ENCODE measurements around the gene SLC50A1.

The SLC50A1 gene

DNA sequence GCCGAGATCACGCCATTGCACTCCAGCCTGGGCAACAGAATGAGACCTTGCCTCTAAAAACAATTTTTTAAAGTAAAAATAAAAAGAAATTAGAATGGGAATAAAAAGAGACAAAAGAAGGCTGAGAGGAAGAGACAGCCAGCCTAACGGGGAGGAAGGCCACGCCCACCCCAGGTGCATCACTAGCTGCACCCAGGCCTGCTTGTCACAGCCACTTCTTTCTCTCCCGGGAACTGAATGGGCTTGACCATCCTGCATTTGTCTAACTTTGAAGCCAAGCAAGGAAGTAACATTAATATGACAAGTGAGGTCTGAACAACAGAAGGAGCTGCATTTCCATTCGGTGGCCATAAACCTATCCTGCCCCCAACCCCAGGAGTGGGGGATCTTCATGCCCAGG, 28.8 kb upstream of the SLC50A1 start:
- Histone ChIP-seq H2AFZ (ENCODE audit: low read length) (no peak overlapping the region), H3K9me3 (replicated peaks; ENCODE audit: insufficient read depth, low read length) (no peaks in the 10 kb centered on the region), H3K4me1 (ENCODE audit: low read length) (no peaks in the 10 kb centered on the region), H3K27me3 (replicated peaks; ENCODE audit: insufficient read depth, low read length) (peaks cover 30% of the 10 kb centered on the region), H3K9ac (ENCODE audit: low read length) (no peak overlapping the region), H4K20me1 (ENCODE audit: insufficient read depth, low read length) (no peaks in the 10 kb centered on the region), H3F3A (ENCODE audit: insufficient read depth, low read length) (no peaks in the 10 kb centered on the region), H3K9me2 (replicated peaks; ENCODE audit: insufficient read depth, low read length) (no peaks in the 10 kb centered on the region), H3K27ac (ENCODE audit: low read length) (no peak overlapping the region), H3K4me2 (ENCODE audit: low read depth, low read length) (no peak overlapping the region), H3K4me3 (ENCODE audit: low read length) (no peak overlapping the region), H3K36me3 (replicated peaks; ENCODE audit: insufficient read depth, low read length) (no peaks in the 10 kb centered on the region), H3K79me2 (ENCODE audit: low read length) (no peaks in the 10 kb centered on the region)
- peak; percentile 29 for DNase-seq
- TF ChIP-seq, protein P1, sequence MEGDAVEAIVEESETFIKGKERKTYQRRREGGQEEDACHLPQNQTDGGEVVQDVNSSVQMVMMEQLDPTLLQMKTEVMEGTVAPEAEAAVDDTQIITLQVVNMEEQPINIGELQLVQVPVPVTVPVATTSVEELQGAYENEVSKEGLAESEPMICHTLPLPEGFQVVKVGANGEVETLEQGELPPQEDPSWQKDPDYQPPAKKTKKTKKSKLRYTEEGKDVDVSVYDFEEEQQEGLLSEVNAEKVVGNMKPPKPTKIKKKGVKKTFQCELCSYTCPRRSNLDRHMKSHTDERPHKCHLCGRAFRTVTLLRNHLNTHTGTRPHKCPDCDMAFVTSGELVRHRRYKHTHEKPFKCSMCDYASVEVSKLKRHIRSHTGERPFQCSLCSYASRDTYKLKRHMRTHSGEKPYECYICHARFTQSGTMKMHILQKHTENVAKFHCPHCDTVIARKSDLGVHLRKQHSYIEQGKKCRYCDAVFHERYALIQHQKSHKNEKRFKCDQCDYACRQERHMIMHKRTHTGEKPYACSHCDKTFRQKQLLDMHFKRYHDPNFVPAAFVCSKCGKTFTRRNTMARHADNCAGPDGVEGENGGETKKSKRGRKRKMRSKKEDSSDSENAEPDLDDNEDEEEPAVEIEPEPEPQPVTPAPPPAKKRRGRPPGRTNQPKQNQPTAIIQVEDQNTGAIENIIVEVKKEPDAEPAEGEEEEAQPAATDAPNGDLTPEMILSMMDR (IDR thresholded peaks at IDR 0.05; ENCODE audit: low read length), result no peak
- TF ChIP-seq EZH2 (optimal IDR thresholded peaks at IDR 0.05; ENCODE audit: low read depth, low read length) (no peak), EZH2phosphoT487 (IDR thresholded peaks at IDR 0.05; ENCODE audit: low read length) (no peak)

DNA sequence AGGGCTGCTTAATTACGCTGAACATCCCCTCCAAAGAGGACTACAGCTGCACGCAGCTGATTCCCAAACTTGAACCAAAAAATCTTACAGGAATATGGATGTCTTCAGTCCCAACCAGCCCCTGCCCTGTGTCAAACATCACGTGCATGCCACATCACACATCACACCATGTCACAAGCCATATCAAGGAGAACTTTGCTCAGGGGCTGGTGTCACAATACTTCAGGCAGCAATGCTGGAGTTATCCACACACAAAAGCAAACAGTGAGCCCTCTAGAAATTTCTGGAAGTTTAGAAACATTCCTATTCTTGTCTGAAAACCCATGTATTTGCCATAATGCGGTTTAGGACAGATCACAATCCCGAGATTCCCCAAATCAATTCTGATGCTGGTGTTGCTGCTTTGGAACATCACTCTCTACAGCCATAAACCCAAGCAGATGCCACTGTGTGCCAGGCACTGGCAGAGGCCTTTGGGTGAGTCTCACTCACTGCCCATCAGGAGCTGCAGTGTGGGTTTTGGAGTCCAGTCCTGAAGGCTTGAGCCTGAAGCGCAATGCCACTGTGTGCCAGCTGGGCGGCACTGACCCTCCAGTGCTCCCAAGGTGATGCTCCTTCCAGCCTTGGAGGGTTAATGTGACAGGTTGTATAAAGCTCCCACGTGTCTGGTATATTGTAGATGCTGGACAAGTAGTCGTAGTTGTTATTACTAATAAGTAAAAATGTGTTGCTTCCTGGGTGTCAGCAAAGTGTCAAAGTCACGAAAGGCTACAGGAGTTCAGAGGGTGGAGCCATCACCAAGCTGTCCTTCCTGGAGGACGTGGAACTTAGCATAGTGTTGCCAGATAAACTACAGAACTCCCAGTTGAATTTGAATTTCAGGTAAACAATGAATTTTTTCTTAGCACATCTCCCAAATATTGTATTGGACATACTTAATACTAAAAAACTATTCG, 28.1 kb upstream of the SLC50A1 start:
- Histone ChIP-seq H3K9ac (ENCODE audit: low read length) (no peak overlapping the region), H3K27ac (ENCODE audit: low read length) (no peak overlapping the region), H3K9me3 (replicated peaks; ENCODE audit: insufficient read depth, low read length) (no peaks in the 10 kb centered on the region), H2AFZ (ENCODE audit: low read length) (no peak overlapping the region), H3K4me1 (ENCODE audit: low read length) (no peaks in the 10 kb centered on the region), H4K20me1 (ENCODE audit: insufficient read depth, low read length) (no peaks in the 10 kb centered on the region), H3K79me2 (ENCODE audit: low read length) (no peaks in the 10 kb centered on the region), H3K36me3 (replicated peaks; ENCODE audit: insufficient read depth, low read length) (no peaks in the 10 kb centered on the region), H3K4me2 (ENCODE audit: low read depth, low read length) (no peak overlapping the region), H3K4me3 (ENCODE audit: low read length) (no peak overlapping the region), H3K9me2 (replicated peaks; ENCODE audit: insufficient read depth, low read length) (no peaks in the 10 kb centered on the region), H3F3A (ENCODE audit: insufficient read depth, low read length) (no peaks in the 10 kb centered on the region), H3K27me3 (replicated peaks; ENCODE audit: insufficient read depth, low read length) (peaks cover 25% of the 10 kb centered on the region)
- TF ChIP-seq EZH2 (optimal IDR thresholded peaks at IDR 0.05; ENCODE audit: low read depth, low read length) (no peak), EZH2phosphoT487 (IDR thresholded peaks at IDR 0.05; ENCODE audit: low read length) (no peak)
- TF ChIP-seq, protein P1 (IDR thresholded peaks at IDR 0.05; ENCODE audit: low read length), result no peak
- no peak for DNase-seq

DNA sequence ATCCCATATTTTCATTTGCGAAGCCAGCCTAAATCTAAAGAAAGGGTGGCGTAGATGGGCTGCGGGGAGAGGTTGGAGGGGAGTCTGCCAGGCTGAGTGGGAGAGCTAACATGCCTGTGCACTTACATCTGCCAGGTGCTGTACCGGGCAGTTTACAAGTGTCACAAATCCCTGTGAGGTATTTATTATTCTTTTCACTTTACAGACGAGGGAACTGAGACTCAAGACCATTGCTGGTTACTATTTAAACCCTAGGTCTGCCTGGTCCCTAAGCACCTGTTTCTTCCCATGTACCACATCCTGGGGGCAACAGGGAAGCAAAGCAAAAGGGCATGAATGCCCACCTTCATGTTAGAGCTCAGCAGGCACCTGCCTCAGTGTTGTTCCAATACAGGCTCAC, 27.4 kb upstream of the SLC50A1 start:
- no peaks in the 10 kb centered on the region for H3F3A ChIP-seq (ENCODE audit: insufficient read depth, low read length)
- no peaks in the 10 kb centered on the region for H3K36me3 ChIP-seq (replicated peaks; ENCODE audit: insufficient read depth, low read length)

More for the DNA sequence above, 27.4 kb upstream of the SLC50A1 start:
- no peaks in the 10 kb centered on the region for H3K9me3 ChIP-seq (replicated peaks; ENCODE audit: insufficient read depth, low read length)
- no peak for DNase-seq
- no peak overlapping the region for H3K27ac ChIP-seq (ENCODE audit: low read length)
- H3K9me2 ChIP-seq (replicated peaks; ENCODE audit: insufficient read depth, low read length), result no peaks in the 10 kb centered on the region
- no peak overlapping the region for H3K9ac ChIP-seq (ENCODE audit: low read length)
- H3K4me3 ChIP-seq (ENCODE audit: low read length), result no peak overlapping the region
- no peaks in the 10 kb centered on the region for H3K79me2 ChIP-seq (ENCODE audit: low read length)
- no peaks in the 10 kb centered on the region for H3K4me1 ChIP-seq (ENCODE audit: low read length)
- no peak overlapping the region for H2AFZ ChIP-seq (ENCODE audit: low read length)
- TF ChIP-seq, protein P1 (IDR thresholded peaks at IDR 0.05; ENCODE audit: low read length), result no peak
- TF ChIP-seq EZH2 (optimal IDR thresholded peaks at IDR 0.05; ENCODE audit: low read depth, low read length) (no peak), EZH2phosphoT487 (IDR thresholded peaks at IDR 0.05; ENCODE audit: low read length) (no peak)
- H4K20me1 ChIP-seq (ENCODE audit: insufficient read depth, low read length), result no peaks in the 10 kb centered on the region
- H3K4me2 ChIP-seq (ENCODE audit: low read depth, low read length), result no peak overlapping the region
- H3K27me3 ChIP-seq (replicated peaks; ENCODE audit: insufficient read depth, low read length), result peaks cover 21% of the 10 kb centered on the region

Measured in MM.1S (cell line).